PC-3 (cell line): Measurements from ENCODE around the gene ACIN1. TPM values are rescaled to one million over a fixed set of nuclear protein-coding genes. Genes with fewer than 3 reads are reported as not detected.

Source experiments
- ATAC-seq: fragments of 200-7000 bp; cut with Tn5 transposase; 2 replicates; pipeline ENCODE4 v1.9.1; 2020; ENCODE audit warnings: mild to moderate bottlenecking, moderate library complexity
- BruUV-seq: library from RNA; stranded (reverse); fragments of 400-500 nt; replicated peaks from 2 replicates; lab custom pipeline; 2021; lab: Mats Ljungman, UMichigan
- CTCF ChIA-PET: fragments of 300-600 bp; sonication (Branson Sonifier 250); formaldehyde crosslinking; loops from one replicate; lab custom pipeline; 2022; ENCODE audit warnings: antibody characterized with exemption; lab: Charles Lee
- POLR2A ChIA-PET: fragments of 300-600 bp; sonication (Branson Sonifier 250); formaldehyde crosslinking; loops from one replicate; lab custom pipeline; 2022; ENCODE audit warnings: antibody characterized with exemption; ENCODE audit not compliant: unreplicated experiment; lab: Charles Lee
- DNase-seq: peaks from one replicate; pipeline ENCODE4 v3.0.0-alpha.2; 2015
- H2AFZ ChIP-seq: fragments of 300-600 bp; sonication (generic); 2 replicates; pipeline ENCODE4 v1.6.0; 2016; ENCODE audit warnings: antibody characterized with exemption, low read length
- H3F3A ChIP-seq: fragments of 300-600 bp; sonication (generic); one replicate; pipeline ENCODE4 v1.6.0; 2017; ENCODE audit warnings: antibody characterized with exemption, low read length, control low read depth, mild to moderate bottlenecking; ENCODE audit not compliant: unreplicated experiment
- H3K27ac ChIP-seq: fragments of 300-600 bp; sonication (generic); 2 replicates; pipeline ENCODE4 v1.5.1; 2016; ENCODE audit warnings: mild to moderate bottlenecking, low read length
- H3K27me3 ChIP-seq: fragments of 300-600 bp; sonication (generic); 2 replicates; pipeline ENCODE4 v1.6.1; 2016; ENCODE audit warnings: low read length, mixed read lengths
- H3K36me3 ChIP-seq: fragments of 300-600 bp; sonication (generic); 2 replicates; pipeline ENCODE4 v1.6.1; 2016; ENCODE audit warnings: low read depth, mixed run types, low read length, mixed read lengths
- H3K4me1 ChIP-seq: fragments of 300-600 bp; sonication (generic); 2 replicates; pipeline ENCODE4 v1.5.1; 2016; ENCODE audit warnings: low read length; ENCODE audit not compliant: insufficient read depth
- H3K4me2 ChIP-seq: fragments of 300-600 bp; sonication (generic); 2 replicates; pipeline ENCODE4 v1.6.0; 2016; ENCODE audit warnings: low read length
- H3K4me3 ChIP-seq: fragments of 300-600 bp; sonication (generic); 2 replicates; pipeline ENCODE4 v1.5.1; 2016; ENCODE audit warnings: mild to moderate bottlenecking, low read length, mixed read lengths
- H3K79me2 ChIP-seq: fragments of 300-600 bp; sonication (generic); 2 replicates; pipeline ENCODE4 v1.6.1; 2017; ENCODE audit warnings: low read length, mixed read lengths
- H3K9ac ChIP-seq: fragments of 300-600 bp; sonication (generic); 2 replicates; pipeline ENCODE4 v1.6.0; 2016; ENCODE audit warnings: mild to moderate bottlenecking, low read length
- H3K9me2 ChIP-seq: fragments of 300-600 bp; sonication (generic); replicated peaks from 2 replicates; pipeline ENCODE4 v1.6.1; 2016; ENCODE audit warnings: mixed run types, low read length, mixed read lengths
- H3K9me3 ChIP-seq: fragments of 300-600 bp; sonication (generic); 2 replicates; pipeline ENCODE4 v1.6.1; 2016; ENCODE audit warnings: low read length, mixed read lengths
- H4K20me1 ChIP-seq: fragments of 300-600 bp; sonication (generic); 2 replicates; pipeline ENCODE4 v1.6.1; 2016; ENCODE audit warnings: low read length, mixed read lengths
- CTCF ChIP-seq: fragments of 300-600 bp; sonication (generic); conservative IDR thresholded peaks from 2 replicates; pipeline ENCODE4 v1.5.1; 2017; ENCODE audit warnings: antibody characterized with exemption, low read depth, mild to moderate bottlenecking, low read length
- EZH2 ChIP-seq: fragments of 300-600 bp; sonication (generic); IDR thresholded peaks from one replicate; pipeline ENCODE4 v1.6.1; 2017; ENCODE audit warnings: antibody characterized with exemption, mild to moderate bottlenecking, low read length; ENCODE audit not compliant: unreplicated experiment
- EZH2phosphoT487 ChIP-seq: fragments of 300-600 bp; sonication (generic); IDR thresholded peaks from 2 replicates; pipeline ENCODE4 v1.6.1; 2018; ENCODE audit warnings: mild to moderate bottlenecking, antibody characterized with exemption, low read length, borderline replicate concordance
- intact Hi-C: fragments of 100-400 bp; cut with micrococcal nuclease; formaldehyde crosslinking; loops from 2 replicates; pipeline ENCODE4 v1.9.0; 2023
- total RNA-seq: library from RNA; depleted of rRNA; stranded (reverse); fragments of >200 nt; gene quantifications from 2 replicates; pipeline ENCODE4 v1.2.3, GENCODE V29; 2014

ACIN1 gene
- total RNA-seq, 1 experiment from 2014 or later: 112 TPM

GRCh38 chr14:23020143-23021128 lies 74.5 kb downstream of the ACIN1 start:
- no peak for ATAC-seq

DNA sequence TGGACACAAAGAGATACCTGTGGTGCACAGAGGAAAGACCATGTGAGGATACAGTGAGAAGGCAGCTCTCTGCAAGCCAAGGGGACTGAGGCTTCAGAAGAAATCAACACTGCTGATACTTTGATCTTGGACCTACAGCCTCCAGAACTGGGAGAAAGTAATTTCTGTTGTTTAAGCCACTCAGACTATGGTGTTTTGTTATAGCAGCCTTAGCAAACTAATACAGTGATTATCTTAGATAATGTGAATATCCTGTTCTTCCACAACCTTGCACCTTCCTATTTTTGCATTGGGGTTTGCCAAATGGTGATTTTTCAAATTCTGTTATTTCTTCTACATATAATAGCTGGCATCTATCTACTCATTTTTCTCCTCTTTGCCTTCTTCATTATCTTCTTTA lies 76.8 kb downstream of the ACIN1 start:
- CTCF ChIA-PET: no interaction called here

More at GRCh38 chr14:23020143-23021128, 74.5 kb downstream of the ACIN1 start:
- no peaks in the 10 kb centered on the region for H3K4me1 ChIP-seq
- BruUV-seq: no TSS peak
- DNase-seq: no peak
- no peak overlapping the region for H3K9ac ChIP-seq
- POLR2A ChIA-PET: no interaction called here
- no peak overlapping the region for H3K4me2 ChIP-seq
- no peaks in the 10 kb centered on the region for H3K79me2 ChIP-seq
- no peak for TF ChIP-seq EZH2
- no peak for TF ChIP-seq CTCF
- no peak for TF ChIP-seq EZH2phosphoT487
- no peaks in the 10 kb centered on the region for H3K27me3 ChIP-seq
- CTCF ChIA-PET: interaction anchor here (0.7 kb wide), 1 partner anchor 39 kb away, joined by 5 read pairs; no protein-coding TSS in a partner anchor
- no peaks in the 10 kb centered on the region for H3K9me2 ChIP-seq
- no peaks in the 10 kb centered on the region for H3F3A ChIP-seq
- no peak overlapping the region for H3K27ac ChIP-seq
- H3K9me3 ChIP-seq: no peaks in the 10 kb centered on the region
- H3K36me3 ChIP-seq: peaks cover 9% of the 10 kb centered on the region; the same call in 1 of the 2 replicates
- intact Hi-C loops: no loop called here
- no peak overlapping the region for H2AFZ ChIP-seq
- no peaks in the 10 kb centered on the region for H4K20me1 ChIP-seq
- no peak overlapping the region for H3K4me3 ChIP-seq

More for the DNA sequence above, 76.8 kb downstream of the ACIN1 start:
- H3K27me3 ChIP-seq: no peaks in the 10 kb centered on the region
- no peak for ATAC-seq
- POLR2A ChIA-PET: interaction anchor here (0.6 kb wide), 1 partner anchor 181 kb away, joined by 3 read pairs; no protein-coding TSS in a partner anchor
- no peaks in the 10 kb centered on the region for H3F3A ChIP-seq
- H4K20me1 ChIP-seq: no peaks in the 10 kb centered on the region
- no peak overlapping the region for H2AFZ ChIP-seq
- no peaks in the 10 kb centered on the region for H3K4me1 ChIP-seq
- TF ChIP-seq EZH2phosphoT487: no peak
- TF ChIP-seq EZH2: no peak
- TF ChIP-seq CTCF: no peak
- no peaks in the 10 kb centered on the region for H3K79me2 ChIP-seq
- H3K9me2 ChIP-seq: no peaks in the 10 kb centered on the region
- intact Hi-C loops: no loop called here
- no peaks in the 10 kb centered on the region for H3K36me3 ChIP-seq
- H3K4me2 ChIP-seq: no peak overlapping the region
- no peak for DNase-seq
- no peak overlapping the region for H3K4me3 ChIP-seq
- no peak overlapping the region for H3K27ac ChIP-seq
- BruUV-seq: no TSS peak
- no peaks in the 10 kb centered on the region for H3K9me3 ChIP-seq
- no peak overlapping the region for H3K9ac ChIP-seq
